Kidney glomerular epithelial cell (primary cell): ENCODE data around the gene PLEKHA4.
"Not testable (repeated sequence)": the region's sequence is repeated elsewhere in the genome, so short reads cannot be mapped to it uniquely, and the experiment has no call there.

Experiments
- DNase-seq: peaks from one replicate; lab custom pipeline; 2025; lab: John Stamatoyannopoulos, UW

Gene PLEKHA4

DNA sequence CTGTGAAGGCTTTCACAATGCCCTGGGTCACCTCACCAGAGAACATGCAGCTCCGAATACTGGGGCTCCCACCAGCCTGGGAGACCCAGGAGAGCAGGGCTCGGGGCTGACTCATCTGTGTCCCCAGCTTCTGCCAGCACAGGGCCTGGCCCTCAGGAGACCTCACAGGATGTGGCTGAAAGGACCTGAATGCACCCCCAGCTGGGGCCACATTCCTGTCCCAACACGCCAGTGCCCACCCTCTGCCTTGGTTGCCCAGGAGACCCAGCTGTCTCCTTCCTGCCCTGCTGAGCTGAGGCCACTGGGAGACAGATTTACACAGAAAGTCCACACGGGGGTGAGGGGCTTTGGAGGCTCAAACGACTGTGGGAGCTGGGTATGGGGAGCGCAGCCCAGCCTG is 69.5 kb downstream of the PLEKHA4 start:
- DNase-seq, result no peak

GRCh38 chr19:48797103-48797502 is 71.3 kb downstream of the PLEKHA4 start:
- DNase-seq, result no peak

DNA sequence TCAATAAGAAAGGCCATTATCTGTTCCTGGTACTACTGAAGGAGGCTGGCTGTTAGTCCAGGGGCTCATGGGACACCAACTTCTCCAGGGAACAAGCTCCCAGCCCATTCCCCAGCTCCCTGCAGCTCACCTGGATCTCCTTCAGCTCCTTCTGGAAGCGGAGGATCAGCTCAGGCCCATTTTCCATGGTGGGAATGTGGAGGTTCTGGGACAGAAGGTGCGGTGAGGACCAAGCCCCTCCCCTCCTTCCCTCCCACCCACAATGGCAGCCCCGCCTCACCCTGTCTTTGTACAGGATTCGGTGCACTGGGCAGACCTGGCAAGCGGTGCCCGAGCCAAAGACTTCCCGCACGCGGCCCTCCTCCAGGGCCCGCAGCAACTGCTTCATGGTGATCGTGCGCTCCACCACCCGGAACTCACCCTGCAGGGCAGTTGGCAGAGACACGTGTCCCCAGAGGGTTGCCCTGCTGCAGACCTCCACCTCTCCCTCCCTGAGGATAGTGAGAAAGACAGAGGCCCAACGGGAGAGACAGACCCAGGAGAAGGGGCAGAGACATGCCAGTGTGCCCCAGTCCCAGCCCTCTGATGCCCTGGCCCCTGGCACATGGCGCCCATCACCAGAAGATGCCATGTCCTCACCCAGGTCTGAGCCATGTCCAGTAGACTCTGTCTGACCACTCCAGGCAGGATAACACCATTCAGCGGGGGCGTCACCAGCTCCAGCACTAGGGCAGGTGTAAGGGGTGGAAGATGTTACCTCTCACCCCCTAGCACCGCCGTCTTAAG is 71.9 kb downstream of the PLEKHA4 start:
- no peak for DNase-seq

DNA sequence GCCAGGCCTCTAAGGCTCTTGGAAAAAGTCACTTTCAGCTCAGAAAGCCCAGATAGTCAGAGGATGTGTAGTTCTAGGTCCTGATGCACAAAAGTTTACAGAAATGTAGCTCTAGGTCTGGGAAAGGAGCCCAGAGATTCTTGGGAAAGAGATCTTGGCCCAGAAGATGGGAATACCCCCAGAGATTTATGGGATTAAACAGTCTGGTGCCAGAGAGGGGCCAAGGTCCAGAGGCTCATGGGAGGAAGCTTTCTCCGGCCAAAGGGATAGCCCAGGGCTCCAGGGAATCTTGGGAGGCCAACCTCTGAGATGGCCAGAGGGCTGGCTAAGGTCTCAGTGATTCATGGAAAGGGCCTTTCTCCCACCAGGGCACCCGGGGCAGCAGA is 72.7 kb downstream of the PLEKHA4 start:
- DNase-seq, result no peak

GRCh38 chr19:48795055-48795684 is 73.2 kb downstream of the PLEKHA4 start:
- DNase-seq, result peak; percentile 92

DNA sequence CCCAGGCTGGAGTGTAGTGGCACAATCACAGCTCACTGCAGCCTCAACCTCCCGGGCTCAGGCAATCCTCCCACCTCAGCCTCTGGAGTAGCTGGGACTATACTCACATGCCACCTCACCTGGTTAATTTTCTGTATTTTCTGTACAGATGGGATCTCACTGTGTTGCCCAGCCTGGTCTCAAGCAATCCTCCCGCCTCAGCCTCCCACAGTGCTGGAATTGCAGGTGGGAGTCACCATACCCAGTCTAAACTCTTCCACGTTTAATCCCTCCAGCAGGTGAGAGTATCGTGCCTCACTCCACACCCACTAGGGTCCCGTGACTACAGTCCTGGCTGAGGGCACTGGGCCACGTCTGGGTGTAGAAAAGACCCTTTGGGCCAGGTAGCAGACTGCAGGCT is 74.1 kb downstream of the PLEKHA4 start:
- no peak for DNase-seq

DNA sequence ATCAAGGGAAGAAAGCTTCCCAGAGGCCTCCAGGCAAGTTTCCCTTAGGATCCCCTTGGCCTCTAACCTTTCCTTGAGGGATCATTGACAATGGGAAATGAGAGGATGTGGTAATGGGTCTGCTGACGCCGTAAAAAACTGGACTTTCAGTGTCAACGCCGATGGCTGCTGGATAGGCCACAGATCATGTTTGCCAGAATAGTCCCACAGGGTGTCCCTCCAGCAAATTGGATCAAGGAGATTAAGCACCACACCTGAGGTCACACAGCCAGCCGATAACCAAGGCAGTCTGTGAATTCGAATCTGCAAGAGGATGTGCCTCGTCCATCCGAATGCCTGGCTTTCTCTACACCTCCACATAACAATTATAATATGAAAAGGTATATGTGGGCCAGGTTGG is 75.1 kb downstream of the PLEKHA4 start:
- DNase-seq, result no peak

GRCh38 chr19:48787331-48787730 is 81.1 kb downstream of the PLEKHA4 start:
- not testable (repeated sequence) for DNase-seq
